A673 (cell line): ENCODE measurements around the gene MAT2A. TPM values are rescaled to one million over a fixed set of nuclear protein-coding genes. Genes with fewer than 3 reads are reported as not detected.

ENCODE experiments used
- BruUV-seq: library from RNA; stranded (reverse); fragments of 400-500 nt; replicated peaks from 2 replicates; lab custom pipeline; 2021; lab: Mats Ljungman, UMichigan
- CTCF ChIA-PET: fragments of 300-600 bp; sonication (Branson Sonifier 250); formaldehyde crosslinking; loops from one replicate; lab custom pipeline; 2022; ENCODE audit warnings: antibody characterized with exemption; lab: Charles Lee
- POLR2A ChIA-PET: fragments of 300-600 bp; sonication (Branson Sonifier 250); formaldehyde crosslinking; loops from one replicate; lab custom pipeline; 2022; ENCODE audit warnings: antibody characterized with exemption; ENCODE audit not compliant: low non-redundant PET; lab: Charles Lee
- DNase-seq: peaks from one replicate; pipeline ENCODE4 v3.0.0-alpha.2; 2015; ENCODE audit warnings: low spot score
- H3K27ac ChIP-seq: fragments of 200-600 bp; sonication (generic); 2 replicates; pipeline ENCODE4 v1.5.1; 2016; ENCODE audit warnings: mixed run types, low read depth, mild to moderate bottlenecking, mixed read lengths, antibody characterized with exemption, low read length; ENCODE audit not compliant: poor library complexity, severe bottlenecking
- H3K27me3 ChIP-seq: fragments of 200-600 bp; sonication (generic); replicated peaks from 2 replicates; pipeline ENCODE4 v1.6.1; 2017; ENCODE audit warnings: mixed run types, low read depth, mild to moderate bottlenecking, mixed read lengths, antibody characterized with exemption, low read length; ENCODE audit not compliant: insufficient read depth, poor library complexity
- H3K36me3 ChIP-seq: fragments of 200-600 bp; sonication (generic); 2 replicates; pipeline ENCODE4 v1.6.1; 2016; ENCODE audit warnings: mixed run types, mild to moderate bottlenecking, mixed read lengths, antibody characterized with exemption, low read length; ENCODE audit not compliant: insufficient read depth, poor library complexity, severe bottlenecking
- H3K4me1 ChIP-seq: fragments of 200-600 bp; sonication (generic); 2 replicates; pipeline ENCODE4 v1.6.1; 2017; ENCODE audit warnings: mixed run types, mild to moderate bottlenecking, mixed read lengths, antibody characterized with exemption, low read length; ENCODE audit not compliant: insufficient read depth, poor library complexity, severe bottlenecking
- H3K4me3 ChIP-seq: fragments of 200-600 bp; sonication (generic); 2 replicates; pipeline ENCODE4 v1.5.1; 2016; ENCODE audit warnings: low read depth, mixed run types, mild to moderate bottlenecking, mixed read lengths, low read length; ENCODE audit not compliant: poor library complexity, severe bottlenecking
- H3K9me3 ChIP-seq: fragments of 200-600 bp; sonication (generic); 2 replicates; pipeline ENCODE4 v1.6.1; 2016; ENCODE audit warnings: mixed run types, low read depth, mild to moderate bottlenecking, mixed read lengths, antibody characterized with exemption, low read length; ENCODE audit not compliant: poor library complexity, severe bottlenecking
- EZH2 ChIP-seq: fragments of 200-600 bp; sonication (generic); IDR thresholded peaks from 2 replicates; pipeline ENCODE4 v1.6.1; 2017; ENCODE audit warnings: borderline replicate concordance, low read depth, mild to moderate bottlenecking, mixed read lengths, antibody characterized with exemption, low read length; ENCODE audit not compliant: poor library complexity, severe bottlenecking
- intact Hi-C: fragments of 100-400 bp; cut with micrococcal nuclease; formaldehyde crosslinking; loops from one replicate; pipeline ENCODE4 v1.10.0; 2022; ENCODE audit not compliant: unreplicated experiment
- total RNA-seq: library from RNA; stranded (reverse); gene quantifications from 2 replicates; pipeline ENCODE4 v1.2.3, GENCODE V29; 2021
- TF ChIP-seq, protein P1 (sequence below): fragments of 300-800, 200-600 bp; sonication (generic); conservative IDR thresholded peaks from 2 replicates; pipeline ENCODE4 v1.5.1; 2017; ENCODE audit warnings: low read depth, mild to moderate bottlenecking, antibody characterized with exemption, low read length, moderate library complexity, mixed read lengths

The MAT2A gene
- total RNA-seq, 1 experiment from 2014 or later = 408 TPM

DNA sequence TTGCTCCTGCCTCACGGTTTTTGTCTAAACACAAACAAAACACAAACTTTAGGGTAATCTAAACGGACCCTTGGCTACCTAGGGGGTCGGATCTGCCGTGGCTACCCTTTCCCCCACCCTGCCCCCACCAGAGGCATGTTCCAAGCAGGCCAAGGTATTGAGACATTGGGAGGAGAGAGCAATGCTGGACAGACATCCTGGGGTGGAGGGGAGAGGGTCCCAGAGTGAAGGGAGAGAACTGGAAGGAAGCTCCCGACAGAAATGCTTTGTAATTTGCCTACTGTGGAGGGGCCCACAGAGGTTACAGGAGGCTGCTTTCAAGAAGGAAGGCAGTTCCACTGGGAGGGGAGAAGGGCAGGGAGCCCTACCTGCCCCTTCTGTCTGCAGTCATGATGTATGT lies 13.9 kb upstream of the MAT2A start:
- Histone ChIP-seq H3K27ac (no peak overlapping the region), H3K4me3 (no peak overlapping the region), H3K36me3 (no peaks in the 10 kb centered on the region), H3K9me3 (no peaks in the 10 kb centered on the region), H3K4me1 (peaks cover 12% of the 10 kb centered on the region), H3K27me3 (no peaks in the 10 kb centered on the region)
- no peak for DNase-seq
- TF ChIP-seq, protein P1, sequence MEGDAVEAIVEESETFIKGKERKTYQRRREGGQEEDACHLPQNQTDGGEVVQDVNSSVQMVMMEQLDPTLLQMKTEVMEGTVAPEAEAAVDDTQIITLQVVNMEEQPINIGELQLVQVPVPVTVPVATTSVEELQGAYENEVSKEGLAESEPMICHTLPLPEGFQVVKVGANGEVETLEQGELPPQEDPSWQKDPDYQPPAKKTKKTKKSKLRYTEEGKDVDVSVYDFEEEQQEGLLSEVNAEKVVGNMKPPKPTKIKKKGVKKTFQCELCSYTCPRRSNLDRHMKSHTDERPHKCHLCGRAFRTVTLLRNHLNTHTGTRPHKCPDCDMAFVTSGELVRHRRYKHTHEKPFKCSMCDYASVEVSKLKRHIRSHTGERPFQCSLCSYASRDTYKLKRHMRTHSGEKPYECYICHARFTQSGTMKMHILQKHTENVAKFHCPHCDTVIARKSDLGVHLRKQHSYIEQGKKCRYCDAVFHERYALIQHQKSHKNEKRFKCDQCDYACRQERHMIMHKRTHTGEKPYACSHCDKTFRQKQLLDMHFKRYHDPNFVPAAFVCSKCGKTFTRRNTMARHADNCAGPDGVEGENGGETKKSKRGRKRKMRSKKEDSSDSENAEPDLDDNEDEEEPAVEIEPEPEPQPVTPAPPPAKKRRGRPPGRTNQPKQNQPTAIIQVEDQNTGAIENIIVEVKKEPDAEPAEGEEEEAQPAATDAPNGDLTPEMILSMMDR = no peak
- no peak for TF ChIP-seq EZH2
- ChIA-PET POLR2A (interaction anchor here (1.2 kb wide), 1 partner anchor 13 kb away, joined by 3 read pairs; no protein-coding TSS in a partner anchor), CTCF (no interaction called here)
- no TSS peak for BruUV-seq
- intact Hi-C loops = no loop called here

DNA sequence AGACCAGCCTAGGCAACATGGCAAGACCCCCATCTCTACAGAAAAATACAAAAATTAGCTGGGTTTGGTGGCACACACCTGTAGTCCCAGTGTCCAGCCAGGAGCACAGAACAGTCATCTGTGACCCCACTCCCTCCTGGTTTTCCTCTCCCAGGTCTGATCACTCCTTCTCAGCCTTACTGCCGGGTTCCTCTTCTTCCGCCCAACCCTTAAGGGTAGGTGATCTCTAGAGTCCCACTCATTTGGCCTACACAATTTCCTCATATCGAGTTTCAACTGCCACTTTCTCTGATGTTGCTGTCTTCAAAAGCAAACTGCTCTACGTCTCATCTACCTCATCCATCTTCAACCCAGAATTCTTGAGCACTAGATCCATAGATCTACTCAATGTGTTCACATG lies 13.4 kb upstream of the MAT2A start:
- ChIA-PET CTCF (no interaction called here), POLR2A (no interaction called here)
- TF ChIP-seq EZH2 = no peak
- TF ChIP-seq, protein P1 = no peak
- H3K36me3 ChIP-seq = no peaks in the 10 kb centered on the region
- H3K4me1 ChIP-seq = peaks cover 12% of the 10 kb centered on the region
- no peaks in the 10 kb centered on the region for H3K9me3 ChIP-seq
- no peak overlapping the region for H3K27ac ChIP-seq
- H3K4me3 ChIP-seq = no peak overlapping the region
- no TSS peak for BruUV-seq
- no peaks in the 10 kb centered on the region for H3K27me3 ChIP-seq
- no peak for DNase-seq
- intact Hi-C loops = no loop called here

DNA sequence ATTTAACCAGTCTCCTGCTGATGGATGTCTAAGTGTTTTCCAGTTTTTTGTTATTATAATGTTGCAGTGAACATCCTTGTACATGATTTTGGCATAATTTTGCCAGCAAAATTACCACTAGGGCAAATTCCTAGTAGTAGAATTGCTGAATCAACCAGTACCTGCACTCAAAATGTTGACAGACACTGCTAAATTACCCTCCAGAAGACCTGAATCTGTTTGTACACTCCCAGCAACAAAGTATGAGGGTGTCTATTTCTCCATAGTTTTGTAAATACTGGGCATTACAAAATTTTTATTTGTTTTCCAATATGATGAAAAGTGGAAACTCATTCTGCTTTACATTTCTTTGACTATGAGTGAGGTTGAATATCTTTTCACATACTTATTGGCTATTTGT lies 11.2 kb upstream of the MAT2A start:
- DNase-seq = no peak
- POLR2A ChIA-PET = no interaction called here
- no peaks in the 10 kb centered on the region for H3K27me3 ChIP-seq
- TF ChIP-seq, protein P1 = no peak
- no peak for TF ChIP-seq EZH2
- CTCF ChIA-PET = no interaction called here
- no peak overlapping the region for H3K4me3 ChIP-seq
- BruUV-seq = no TSS peak
- peaks cover 12% of the 10 kb centered on the region for H3K4me1 ChIP-seq
- H3K27ac ChIP-seq = no peak overlapping the region
- no peaks in the 10 kb centered on the region for H3K36me3 ChIP-seq
- no peaks in the 10 kb centered on the region for H3K9me3 ChIP-seq
- intact Hi-C loops = no loop called here
